Measurements from ENCODE around the gene HOXA11. TPM values are rescaled to one million over a fixed set of nuclear protein-coding genes. Genes with fewer than 3 reads are reported as not detected.

HOXA11 gene
- total RNA-seq, 1 donor from 2014 or later = not detected

GRCh38 chr7:27184337-27185012 is 557 bp downstream of the HOXA11 start:
- Histone ChIP-seq H3K27me3 (ENCODE audit: low read depth) (peaks cover 100% of the 10 kb centered on the region), H3K9me3 (replicated peaks) (no peaks in the 10 kb centered on the region), H3K36me3 (no peaks in the 10 kb centered on the region), H3K4me1 (peaks cover 58% of the 10 kb centered on the region), H3K4me3 (peak overlapping the region; percentile 59), H3K27ac (replicated peaks) (no peak overlapping the region)
- no peak for DNase-seq
- no peak for TF ChIP-seq CTCF (IDR thresholded peaks at IDR 0.05; ENCODE audit: borderline replicate concordance)
- intact Hi-C loops (cut with micrococcal nuclease) = no loop called here

GRCh38 chr7:27183682-27184336 is 1.2 kb downstream of the HOXA11 start:
- H3K27me3 ChIP-seq (ENCODE audit: low read depth) = peaks cover 100% of the 10 kb centered on the region
- no peak for TF ChIP-seq CTCF (IDR thresholded peaks at IDR 0.05; ENCODE audit: borderline replicate concordance)
- H3K27ac ChIP-seq (replicated peaks) = no peak overlapping the region
- H3K36me3 ChIP-seq = no peaks in the 10 kb centered on the region
- H3K9me3 ChIP-seq (replicated peaks) = no peaks in the 10 kb centered on the region
- no peak for DNase-seq
- intact Hi-C loops (cut with micrococcal nuclease) = no loop called here
- peak overlapping the region; percentile 59 for H3K4me3 ChIP-seq
- H3K4me1 ChIP-seq = peaks cover 54% of the 10 kb centered on the region

GRCh38 chr7:27182861-27183681 is 2.0 kb downstream of the HOXA11 start:
- intact Hi-C loops (cut with micrococcal nuclease) = no loop called here
- H3K4me3 ChIP-seq = peak overlapping the region; percentile 59
- TF ChIP-seq CTCF (IDR thresholded peaks at IDR 0.05; ENCODE audit: borderline replicate concordance) = no peak
- H3K9me3 ChIP-seq (replicated peaks) = no peaks in the 10 kb centered on the region
- H3K27ac ChIP-seq (replicated peaks) = no peak overlapping the region
- no peaks in the 10 kb centered on the region for H3K36me3 ChIP-seq
- peaks cover 100% of the 10 kb centered on the region for H3K27me3 ChIP-seq (ENCODE audit: low read depth)
- no peak for DNase-seq
- H3K4me1 ChIP-seq = peaks cover 47% of the 10 kb centered on the region

GRCh38 chr7:27182285-27182841 is 2.7 kb downstream of the HOXA11 start:
- no peaks in the 10 kb centered on the region for H3K9me3 ChIP-seq (replicated peaks)
- H3K27me3 ChIP-seq (ENCODE audit: low read depth) = peaks cover 100% of the 10 kb centered on the region
- TF ChIP-seq CTCF (IDR thresholded peaks at IDR 0.05; ENCODE audit: borderline replicate concordance) = no peak
- H3K4me1 ChIP-seq = peaks cover 40% of the 10 kb centered on the region
- intact Hi-C loops (cut with micrococcal nuclease) = no loop called here
- no peak overlapping the region for H3K4me3 ChIP-seq
- H3K36me3 ChIP-seq = no peaks in the 10 kb centered on the region
- DNase-seq = no peak
- no peak overlapping the region for H3K27ac ChIP-seq (replicated peaks)

GRCh38 chr7:27181795-27182275 is 3.2 kb downstream of the HOXA11 start:
- intact Hi-C loops (cut with micrococcal nuclease) = no loop called here
- Histone ChIP-seq H3K4me1 (peaks cover 40% of the 10 kb centered on the region), H3K36me3 (no peaks in the 10 kb centered on the region), H3K9me3 (replicated peaks) (no peaks in the 10 kb centered on the region), H3K4me3 (no peak overlapping the region), H3K27ac (replicated peaks) (no peak overlapping the region), H3K27me3 (ENCODE audit: low read depth) (peaks cover 100% of the 10 kb centered on the region)
- DNase-seq = no peak
- no peak for TF ChIP-seq CTCF (IDR thresholded peaks at IDR 0.05; ENCODE audit: borderline replicate concordance)

Data from left ventricle myocardium inferior (tissue), 1 donor.